ENCODE measurements around the gene DGUOK. TPM values are rescaled to one million over a fixed set of nuclear protein-coding genes. Genes with fewer than 3 reads are reported as not detected.

DGUOK gene
- total and polyA plus RNA-seq, 4 donors, result 28.9 to 103 (median 73.9) TPM

DNA sequence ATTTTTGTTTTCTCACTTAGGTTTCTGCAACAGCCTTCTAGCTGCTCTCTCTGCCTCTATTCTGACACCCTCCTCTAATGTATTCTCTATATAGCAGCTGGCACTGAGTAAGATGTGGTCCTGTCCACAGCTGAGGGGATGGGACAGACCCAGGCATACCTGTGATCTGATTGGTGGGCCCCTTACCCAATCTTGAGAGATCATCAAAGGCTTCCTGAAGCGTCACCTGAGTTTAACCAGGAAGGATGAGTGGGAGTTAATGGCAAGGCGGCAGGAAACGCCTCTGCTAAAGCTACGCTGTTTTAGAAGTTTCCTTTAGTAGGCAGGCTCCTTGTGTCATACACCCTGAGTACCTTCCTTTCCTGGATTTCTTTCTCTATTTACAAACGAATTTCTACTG, 52.3 kb downstream of the DGUOK start:
- Histone ChIP-seq H3K4me1 (ENCODE audit: control insufficient read depth in 5 of 5, insufficient read depth in 5 of 5, low read length in 5 of 5) (peaks cover 0 to 23% (median 15%) of the 10 kb centered on the region in 5 donors), H3K27ac (ENCODE audit: low read depth in 1 of 2, low read length in 1 of 2) (no peak overlapping the region)
- DNase-seq, result no peak

DNA sequence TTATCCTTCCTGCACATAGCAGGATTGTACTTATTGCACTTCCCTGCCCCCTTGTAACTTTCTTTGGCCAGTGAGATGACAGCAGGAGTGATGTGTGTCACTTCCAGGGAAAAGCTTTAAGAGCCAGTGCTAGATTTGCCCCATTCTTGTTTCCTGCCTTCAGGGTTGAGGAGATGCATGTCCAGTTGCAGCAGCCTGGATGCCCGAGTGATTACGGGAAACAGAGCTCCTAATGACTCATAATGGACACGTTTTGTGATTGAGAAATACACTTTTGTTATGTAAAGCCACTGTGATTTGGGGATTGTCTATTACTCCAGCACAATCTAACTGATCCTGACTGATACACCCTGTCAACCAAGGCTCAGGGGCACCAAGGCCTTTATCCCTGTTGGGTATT, 53.0 kb downstream of the DGUOK start:
- TF ChIP-seq CTCF (IDR thresholded peaks at IDR 0.05; ENCODE audit: control extremely low read depth, extremely low read depth), result no peak
- DNase-seq (no peak), ATAC-seq (ENCODE audit: insufficient read depth, low FRiP score) (no peak)
- Histone ChIP-seq H3K9me3 (ENCODE audit: control insufficient read depth in 4 of 4, insufficient read depth in 3 of 4, low read length in 3 of 4) (no peaks in the 10 kb centered on the region), H3K4me3 (no peak overlapping the region), H3K9ac (ENCODE audit: insufficient read depth in 1 of 2, low read length in 2 of 2) (no peak overlapping the region), H3K4me1 (ENCODE audit: control insufficient read depth in 5 of 5, insufficient read depth in 5 of 5, low read length in 5 of 5) (peaks cover 0 to 25% (median 15%) of the 10 kb centered on the region in 5 donors), H3K27ac (ENCODE audit: low read depth in 1 of 2, low read length in 1 of 2) (no peak overlapping the region), H3K27me3 (ENCODE audit: control insufficient read depth in 3 of 3, insufficient read depth in 3 of 3, low read length in 2 of 3) (peaks cover 0 to 22% (median 17%) of the 10 kb centered on the region in 3 donors), H3K36me3 (ENCODE audit: control insufficient read depth in 4 of 4, insufficient read depth in 4 of 4, low read length in 4 of 4) (no peaks in the 10 kb centered on the region)
- 15 to 24% methylated on average over 3 of the region's 3 CpGs for WGBS, 2 donors

More for the DNA sequence above, 52.3 kb downstream of the DGUOK start:
- WGBS, 2 donors, result 11 to 27% methylated on average over 5 of the region's 5 CpGs
- no peak overlapping the region for H3K9ac ChIP-seq (ENCODE audit: insufficient read depth in 1 of 2, low read length in 2 of 2)
- ATAC-seq (ENCODE audit: insufficient read depth, low FRiP score), result no peak
- peaks cover 0 to 22% (median 17%) of the 10 kb centered on the region in 3 donors for H3K27me3 ChIP-seq (ENCODE audit: control insufficient read depth in 3 of 3, insufficient read depth in 3 of 3, low read length in 2 of 3)
- H3K36me3 ChIP-seq (ENCODE audit: control insufficient read depth in 4 of 4, insufficient read depth in 4 of 4, low read length in 4 of 4), result no peaks in the 10 kb centered on the region
- TF ChIP-seq CTCF (IDR thresholded peaks at IDR 0.05; ENCODE audit: control extremely low read depth, extremely low read depth), result no peak
- no peak overlapping the region for H3K4me3 ChIP-seq
- H3K9me3 ChIP-seq (ENCODE audit: control insufficient read depth in 4 of 4, insufficient read depth in 3 of 4, low read length in 3 of 4), result no peaks in the 10 kb centered on the region

GRCh38 chr2:73980566-73980965, 53.9 kb downstream of the DGUOK start:
- DNase-seq, result no peak
- H3K4me1 ChIP-seq (ENCODE audit: control insufficient read depth in 5 of 5, insufficient read depth in 5 of 5, low read length in 5 of 5), result peaks cover 0 to 26% (median 15%) of the 10 kb centered on the region in 5 donors
- ATAC-seq (ENCODE audit: insufficient read depth, low FRiP score), result no peak
- WGBS, 2 donors, result 60 to 80% methylated on average over 2 of the region's 2 CpGs
- no peaks in the 10 kb centered on the region for H3K36me3 ChIP-seq (ENCODE audit: control insufficient read depth in 4 of 4, insufficient read depth in 4 of 4, low read length in 4 of 4)
- no peak overlapping the region for H3K27ac ChIP-seq (ENCODE audit: low read depth in 1 of 2, low read length in 1 of 2)
- no peak for TF ChIP-seq CTCF (IDR thresholded peaks at IDR 0.05; ENCODE audit: control extremely low read depth, extremely low read depth)
- H3K9me3 ChIP-seq (ENCODE audit: control insufficient read depth in 4 of 4, insufficient read depth in 3 of 4, low read length in 3 of 4), result no peaks in the 10 kb centered on the region
- no peak overlapping the region for H3K9ac ChIP-seq (ENCODE audit: insufficient read depth in 1 of 2, low read length in 2 of 2)
- no peak overlapping the region for H3K4me3 ChIP-seq
- peaks cover 0 to 22% (median 17%) of the 10 kb centered on the region in 3 donors for H3K27me3 ChIP-seq (ENCODE audit: control insufficient read depth in 3 of 3, insufficient read depth in 3 of 3, low read length in 2 of 3)
